K562 (cell line): ENCODE data around the gene LMLN. TPM values are rescaled to one million over a fixed set of nuclear protein-coding genes. Genes with fewer than 3 reads are reported as not detected.

Experiments
- ATAC-seq: fragments of 200-7000 bp; cut with Tn5 transposase; 3 replicates; pipeline ENCODE4 v1.9.1; 2020; ENCODE audit warnings: moderate library complexity
- BruUV-seq: library from RNA; stranded (reverse); fragments of 400-500 nt; replicated peaks from 2 replicates; lab custom pipeline; 2021; lab: Mats Ljungman, UMichigan
- CTCF ChIA-PET: fragments of 300-600 bp; formaldehyde crosslinking; extraction: SDS; loops from one replicate; lab custom pipeline; 2021; ENCODE audit warnings: low intra/inter-chr PET ratio; lab: Yijun Ruan, JAX
- POLR2A ChIA-PET: fragments of 300-600, 350-650 bp; sonication (Branson Sonifier 250); formaldehyde crosslinking; extraction: SDS; loops from one replicate; lab custom pipeline; 2021; ENCODE audit warnings: antibody characterized with exemption, inconsistent platforms; lab: Yijun Ruan, JAX
- DNase-seq, 4 experiments: peaks; one replicate each; pipeline versions ENCODE4 v3.0.0 to v3.0.0-alpha.2; 2011 to 2018; ENCODE audit warnings: low spot score in 3 of 4, mixed read lengths in 3 of 4; ENCODE audit errors: extremely low read depth in 1 of 4
- FAIRE-seq: peaks from 2 replicates; lab custom pipeline; 2011; peaks lifted over from hg19 to GRCh38; lab: Jason Lieb, UNC
- H2AFZ ChIP-seq: 2 replicates; pipeline ENCODE4 v1.6.0; 2011; ENCODE audit warnings: low read depth, low read length, control low read depth, inconsistent platforms
- H3K27ac ChIP-seq: fragments of 200-600 bp; 3 replicates; pipeline ENCODE4 v1.8.0; 2011; ENCODE audit warnings: low read depth, mild to moderate bottlenecking, control low read depth, inconsistent platforms, low read length, moderate library complexity, mixed read lengths; ENCODE audit errors: extremely low read depth
- H3K27me3 ChIP-seq, 2 experiments: fragments of 300-600 bp in 1 of 2; 2 replicates in 1 of 2; 3 replicates in 1 of 2; pipeline versions ENCODE4 v1.6.0 to v1.8.0; 2011; ENCODE audit warnings: inconsistent platforms in 2 of 2, low read length in 2 of 2, mild to moderate bottlenecking in 1 of 2, mixed read lengths in 1 of 2, moderate library complexity in 1 of 2; ENCODE audit not compliant: control insufficient read depth in 2 of 2, insufficient read depth in 2 of 2
- H3K36me3 ChIP-seq: fragments of 300-600 bp; 3 replicates; pipeline ENCODE4 v1.8.0; 2011; ENCODE audit warnings: mild to moderate bottlenecking, low read length, inconsistent platforms; ENCODE audit not compliant: control insufficient read depth, insufficient read depth
- H3K4me1 ChIP-seq, 2 experiments: fragments of 200-600 bp in 1 of 2; replicated peaks in 1 of 2; 2 replicates in 1 of 2; 3 replicates in 1 of 2; pipeline versions ENCODE4 v1.5.1 to v1.8.0; 2011; ENCODE audit warnings: inconsistent platforms in 2 of 2, low read length in 2 of 2, mild to moderate bottlenecking in 1 of 2, mixed read lengths in 1 of 2, moderate library complexity in 1 of 2; ENCODE audit not compliant: control insufficient read depth in 2 of 2, insufficient read depth in 2 of 2
- H3K4me2 ChIP-seq: 2 replicates; pipeline ENCODE4 v1.6.1; 2011; ENCODE audit warnings: low read length, control low read depth, inconsistent platforms, mixed read lengths; ENCODE audit not compliant: insufficient read depth
- H3K4me3 ChIP-seq: fragments of 200-600 bp; sonication (generic), shearing (Covaris generic); 2 replicates; pipeline ENCODE4 v1.5.1; 2016; ENCODE audit warnings: control low read depth, inconsistent platforms
- H3K79me2 ChIP-seq: fragments of 200-600 bp; 3 replicates; pipeline ENCODE4 v1.8.0; 2011; ENCODE audit warnings: low read length, inconsistent platforms; ENCODE audit not compliant: control insufficient read depth, insufficient read depth
- H3K9ac ChIP-seq, 2 experiments: 2 replicates each; pipeline versions ENCODE4 v1.6.0 to v1.6.1; 2011; ENCODE audit warnings: low read depth in 2 of 2, low read length in 2 of 2, control low read depth in 1 of 2, inconsistent platforms in 1 of 2, mild to moderate bottlenecking in 1 of 2, mixed read lengths in 1 of 2; ENCODE audit not compliant: insufficient read depth in 1 of 2
- H3K9me1 ChIP-seq: one replicate; pipeline ENCODE4 v1.6.0; 2011; ENCODE audit warnings: inconsistent platforms, mild to moderate bottlenecking, low read length, moderate library complexity; ENCODE audit not compliant: control insufficient read depth, insufficient read depth
- H3K9me3 ChIP-seq: replicated peaks from 2 replicates; pipeline ENCODE4 v1.5.1; 2011; ENCODE audit warnings: low read depth, low read length, inconsistent platforms; ENCODE audit not compliant: control insufficient read depth, insufficient read depth
- H4K20me1 ChIP-seq: replicated peaks from 2 replicates; pipeline ENCODE4 v1.6.1; 2011; ENCODE audit warnings: low read length, inconsistent platforms, mixed read lengths; ENCODE audit not compliant: control insufficient read depth, insufficient read depth
- ATF4 ChIP-seq: fragments of 450-650 bp; formaldehyde crosslinking; IDR thresholded peaks from 2 replicates; pipeline ENCODE4 v1.4.0; 2022; ENCODE audit warnings: mild to moderate bottlenecking, moderate library complexity
- BCL6 ChIP-seq: fragments of 250-450 bp; sonication (Bioruptor Pico); IDR thresholded peaks from 2 replicates; pipeline ENCODE4 v1.4.0; 2020
- C11orf30 ChIP-seq: fragments of 450-650 bp; IDR thresholded peaks from 2 replicates; pipeline ENCODE4 v1.6.1; 2016; ENCODE audit warnings: low read depth, mild to moderate bottlenecking
- KLF16 ChIP-seq: IDR thresholded peaks from 2 replicates; pipeline ENCODE4 v1.6.1; 2016; ENCODE audit warnings: antibody characterized with exemption
- MAFG ChIP-seq: fragments of 450-650 bp; conservative IDR thresholded peaks from 2 replicates; pipeline ENCODE4 v1.6.1; 2016; ENCODE audit warnings: missing genetic modification characterization, missing compliant biosample characterization
- MAFK ChIP-seq: IDR thresholded peaks from 2 replicates; pipeline ENCODE4 v1.6.1; 2011; ENCODE audit warnings: low read length, improper control_type of control experiment
- MCM5 ChIP-seq: fragments of 450-650 bp; IDR thresholded peaks from 2 replicates; pipeline ENCODE4 v1.6.1; 2016; ENCODE audit warnings: low read depth
- NFE2 ChIP-seq: IDR thresholded peaks from 2 replicates; pipeline ENCODE4 v1.6.1; 2014; ENCODE audit warnings: antibody characterized with exemption, low read depth
- ZNF224 ChIP-seq: sonication (generic); formaldehyde crosslinking; IDR thresholded peaks from 2 replicates; pipeline ENCODE4 v1.8.0; 2022; ENCODE audit warnings: mild to moderate bottlenecking, missing genetic modification reagents
- ZNF316 ChIP-seq: fragments of 450-650 bp; IDR thresholded peaks from 2 replicates; pipeline ENCODE4 v1.6.1; 2016
- whole genome bisulfite sequencing: fragments of 100-300 bp; shearing (Covaris generic); methylation state at CpG from one replicate; pipeline ENCODE4 v1.1.6; 2016; ENCODE audit warnings: low coverage, mixed read lengths; ENCODE audit not compliant: insufficient coverage; ENCODE audit errors: missing lambda C conversion rate; 5-methylcytosine and 5-hydroxymethylcytosine counted together
- in situ Hi-C: fragments of 300-500 bp; cut with MboI; formaldehyde crosslinking; loops from 4 replicates; pipeline ENCODE4 v1.15.0; 2018; ENCODE audit warnings: inconsistent platforms, mixed read lengths
- intact Hi-C: fragments of 100-400 bp; cut with micrococcal nuclease; formaldehyde crosslinking; loops from 2 replicates; pipeline ENCODE4 v1.14.2; 2022
- polyA plus RNA-seq, 8 experiments: library from polyadenylated mRNA; depleted of rRNA in 4 of 8; stranded (reverse) in 5 of 8; unstranded in 3 of 8; fragments of >200 nt; fragmentation: Nextera tagmentation in 2 of 8; fragmentation: Illumina TruSeq in 1 of 8; extraction: Ambion mirVana in 2 of 8; extraction: Trizol in 1 of 8; gene quantifications; 2 replicates each; pipeline versions ENCODE4 v1.2.1 to v1.2.3, GENCODE V29; 2011 to 2014; ENCODE audit warnings: inconsistent platforms in 1 of 8, missing spikeins in 1 of 8
- total RNA-seq, 7 experiments: library from RNA; depleted of rRNA in 6 of 7; stranded (reverse); fragments of >200 nt in 6 of 7; fragmentation: Illumina TruSeq in 2 of 7; extraction: Trizol in 2 of 7; gene quantifications; 2 replicates each; pipeline versions ENCODE4 v1.2.1 to v1.2.3, GENCODE V29; 2011 to 2021; ENCODE audit warnings: low replicate concordance in 1 of 7
- TF ChIP-seq, protein P1 (sequence below): sonication (generic); formaldehyde crosslinking; IDR thresholded peaks from 2 replicates; pipeline ENCODE4 v1.5.0; 2020; ENCODE audit warnings: missing genetic modification reagents
- TF ChIP-seq, protein P2 (sequence below), 2 experiments: fragments of 450-650 bp; IDR thresholded peaks; 2 replicates each; pipeline ENCODE4 v1.6.1; 2016

The LMLN gene
- total and polyA plus RNA-seq, 9 of the 15 experiments (the other 6 are each of a cell fraction or from before 2014, with no cell fraction given) = 2.2 to 15.9 (median 6.9) TPM

DNA sequence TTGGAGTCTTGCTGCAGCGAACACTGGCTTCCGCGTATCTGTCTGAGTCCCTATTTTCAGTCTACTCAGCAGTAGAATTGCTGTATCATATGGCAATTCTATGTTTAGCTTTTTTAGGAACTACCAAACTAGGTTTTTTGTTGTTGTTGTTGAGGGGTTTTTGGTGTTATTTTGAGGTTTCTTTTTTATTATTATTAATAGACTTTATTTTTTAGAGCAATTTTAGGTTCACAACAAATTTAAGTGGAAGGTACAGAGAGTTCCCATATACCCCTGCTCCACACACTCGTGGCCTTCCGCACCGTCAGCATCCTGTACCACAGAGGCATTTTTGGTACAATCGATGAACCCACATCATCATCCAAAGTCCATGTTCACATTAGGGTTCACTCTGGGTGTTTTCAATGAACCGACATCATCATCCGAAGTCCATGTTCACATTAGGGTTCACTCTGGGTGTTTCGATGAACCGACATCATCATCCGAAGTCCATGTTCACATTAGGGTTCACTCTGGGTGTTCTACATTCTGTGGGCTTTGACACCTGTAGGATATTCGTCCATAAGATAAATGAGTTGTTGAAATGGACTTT, 67.9 kb downstream of the LMLN start:
- no TSS peak for BruUV-seq
- intact Hi-C loops = loop anchor here (5.0 kb wide), 1 partner anchor 66 kb away; the partner anchor contains the start of gene LMLN
- peak; percentile 59 for FAIRE-seq
- WGBS = 85% methylated on average over 13 of the region's 13 CpGs
- no peaks in the 10 kb centered on the region for H3K9me1 ChIP-seq
- no peak for ATAC-seq
- DNase-seq = no peak
- no peaks in the 10 kb centered on the region for H3K27me3 ChIP-seq
- H3K36me3 ChIP-seq = peaks cover 18% of the 10 kb centered on the region
- H3K9ac ChIP-seq = peak overlapping the region in 1 of 2 experiments; percentile 31; a peak in 1 of 4 replicates
- no peak for TF ChIP-seq MCM5
- TF ChIP-seq MAFK = peak; percentile 46; the same call in 1 of the 2 replicates
- TF ChIP-seq ZNF224 (CRISPR knock-in tag) = no peak
- TF ChIP-seq, protein P1, sequence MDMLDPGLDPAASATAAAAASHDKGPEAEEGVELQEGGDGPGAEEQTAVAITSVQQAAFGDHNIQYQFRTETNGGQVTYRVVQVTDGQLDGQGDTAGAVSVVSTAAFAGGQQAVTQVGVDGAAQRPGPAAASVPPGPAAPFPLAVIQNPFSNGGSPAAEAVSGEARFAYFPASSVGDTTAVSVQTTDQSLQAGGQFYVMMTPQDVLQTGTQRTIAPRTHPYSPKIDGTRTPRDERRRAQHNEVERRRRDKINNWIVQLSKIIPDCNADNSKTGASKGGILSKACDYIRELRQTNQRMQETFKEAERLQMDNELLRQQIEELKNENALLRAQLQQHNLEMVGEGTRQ (CRISPR knock-in tag) = no peak
- peak; percentile 40; the same call in 1 of the 2 replicates for TF ChIP-seq NFE2
- TF ChIP-seq ZNF316 = peak; percentile 89
- peak; percentile 80 for TF ChIP-seq C11orf30
- no peak for TF ChIP-seq BCL6 (CRISPR knock-in tag)
- TF ChIP-seq KLF16 = no peak
- peak; percentile 64 for TF ChIP-seq MAFG
- TF ChIP-seq, protein P2, sequence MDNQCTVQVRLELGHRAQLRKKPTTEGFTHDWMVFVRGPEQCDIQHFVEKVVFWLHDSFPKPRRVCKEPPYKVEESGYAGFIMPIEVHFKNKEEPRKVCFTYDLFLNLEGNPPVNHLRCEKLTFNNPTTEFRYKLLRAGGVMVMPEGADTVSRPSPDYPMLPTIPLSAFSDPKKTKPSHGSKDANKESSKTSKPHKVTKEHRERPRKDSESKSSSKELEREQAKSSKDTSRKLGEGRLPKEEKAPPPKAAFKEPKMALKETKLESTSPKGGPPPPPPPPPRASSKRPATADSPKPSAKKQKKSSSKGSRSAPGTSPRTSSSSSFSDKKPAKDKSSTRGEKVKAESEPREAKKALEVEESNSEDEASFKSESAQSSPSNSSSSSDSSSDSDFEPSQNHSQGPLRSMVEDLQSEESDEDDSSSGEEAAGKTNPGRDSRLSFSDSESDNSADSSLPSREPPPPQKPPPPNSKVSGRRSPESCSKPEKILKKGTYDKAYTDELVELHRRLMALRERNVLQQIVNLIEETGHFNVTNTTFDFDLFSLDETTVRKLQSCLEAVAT (IDR thresholded peaks at IDR 0.05) = peak in 1 of 2 experiments; percentile 32; a peak in 1 of 4 replicates
- TF ChIP-seq ATF4 (CRISPR knock-in tag) = no peak
- ChIA-PET CTCF (no interaction called here), POLR2A (no interaction called here)
- H3K4me1 ChIP-seq = peaks cover 22 to 55% of the 10 kb centered on the region in 2 experiments
- in situ Hi-C loops = no loop called here
- H4K20me1 ChIP-seq = no peaks in the 10 kb centered on the region
- no peak overlapping the region for H3K4me3 ChIP-seq
- no peaks in the 10 kb centered on the region for H3K9me3 ChIP-seq
- H3K27ac ChIP-seq = peak overlapping the region; percentile 77
- H2AFZ ChIP-seq = peak overlapping the region; percentile 73
- H3K4me2 ChIP-seq = peak overlapping the region; percentile 73
- no peaks in the 10 kb centered on the region for H3K79me2 ChIP-seq
